H9 (cell line): ENCODE measurements around the gene IQUB. TPM values are rescaled to one million over a fixed set of nuclear protein-coding genes. Genes with fewer than 3 reads are reported as not detected.
A peak's percentile ranks its signal among the peaks of the same experiment; 100 is the strongest.

ENCODE experiments used
- DNase-seq: peaks from one replicate; pipeline ENCODE4 v3.0.0-alpha.2; 2017
- H2AFZ ChIP-seq: one replicate; pipeline ENCODE4 v1.6.1; 2013; ENCODE audit warnings: mild to moderate bottlenecking, low read length, control low read depth, moderate library complexity
- H2AK5ac ChIP-seq: 2 replicates; pipeline ENCODE4 v1.6.1; 2013; ENCODE audit warnings: low read length, control low read depth, mixed read lengths; ENCODE audit not compliant: insufficient read length
- H2BK120ac ChIP-seq: one replicate; pipeline ENCODE4 v1.6.1; 2013; ENCODE audit warnings: low read depth, mild to moderate bottlenecking, low read length, control low read depth, inconsistent platforms; ENCODE audit not compliant: poor library complexity, severe bottlenecking
- H2BK12ac ChIP-seq: 2 replicates; pipeline ENCODE4 v1.6.1; 2013; ENCODE audit warnings: low read length, control low read depth, mixed read lengths, low read depth; ENCODE audit not compliant: insufficient read length
- H2BK15ac ChIP-seq: 2 replicates; pipeline ENCODE4 v1.6.1; 2013; ENCODE audit warnings: low read depth, low read length, control low read depth
- H2BK20ac ChIP-seq: one replicate; pipeline ENCODE4 v1.6.1; 2013; ENCODE audit warnings: low read depth, mild to moderate bottlenecking, low read length, control low read depth, inconsistent platforms; ENCODE audit not compliant: poor library complexity, severe bottlenecking
- H2BK5ac ChIP-seq: 2 replicates; pipeline ENCODE4 v1.6.1; 2013; ENCODE audit warnings: low read length, control low read depth, mixed read lengths; ENCODE audit not compliant: insufficient read length
- H3K14ac ChIP-seq: 2 replicates; pipeline ENCODE4 v1.6.1; 2013; ENCODE audit warnings: low read length, control low read depth; ENCODE audit not compliant: insufficient read depth
- H3K18ac ChIP-seq: 2 replicates; pipeline ENCODE4 v1.6.1; 2013; ENCODE audit warnings: low read depth, mild to moderate bottlenecking, mixed read lengths, low read length, control low read depth; ENCODE audit not compliant: insufficient read length
- H3K23ac ChIP-seq: 2 replicates; pipeline ENCODE4 v1.6.1; 2013; ENCODE audit warnings: low read length, control low read depth, mixed read lengths, low read depth; ENCODE audit not compliant: insufficient read length
- H3K23me2 ChIP-seq: 2 replicates; pipeline ENCODE4 v1.6.1; 2013; ENCODE audit warnings: low read depth, mild to moderate bottlenecking, mixed read lengths, low read length, control low read depth; ENCODE audit not compliant: insufficient read length, poor library complexity, severe bottlenecking
- H3K27ac ChIP-seq: 2 replicates; pipeline ENCODE4 v1.5.1; 2013; ENCODE audit warnings: low read length, control low read depth, mixed read lengths, low read depth; ENCODE audit not compliant: insufficient read length
- H3K27me3 ChIP-seq: 2 replicates; pipeline ENCODE4 v1.6.1; 2013; ENCODE audit warnings: low read length, control low read depth, inconsistent platforms; ENCODE audit not compliant: insufficient read depth
- H3K4ac ChIP-seq: 2 replicates; pipeline ENCODE4 v1.6.1; 2013; ENCODE audit warnings: low read depth, mild to moderate bottlenecking, control low read depth, inconsistent platforms, low read length, moderate library complexity
- H3K4me1 ChIP-seq: 2 replicates; pipeline ENCODE4 v1.6.1; 2013; ENCODE audit warnings: low read length, control low read depth, inconsistent platforms; ENCODE audit not compliant: insufficient read depth
- H3K4me2 ChIP-seq: 2 replicates; pipeline ENCODE4 v1.6.1; 2013; ENCODE audit warnings: low read length, control low read depth, mixed read lengths; ENCODE audit not compliant: insufficient read length, insufficient read depth
- H3K56ac ChIP-seq: 2 replicates; pipeline ENCODE4 v1.6.1; 2013; ENCODE audit warnings: low read depth, mild to moderate bottlenecking, mixed read lengths, low read length, control low read depth; ENCODE audit not compliant: insufficient read length
- H3K79me1 ChIP-seq: 2 replicates; pipeline ENCODE4 v1.6.1; 2013; ENCODE audit warnings: low read depth, mild to moderate bottlenecking, moderate library complexity, low read length, control low read depth, inconsistent platforms; ENCODE audit not compliant: insufficient read depth, poor library complexity, severe bottlenecking
- H3K79me2 ChIP-seq: 2 replicates; pipeline ENCODE4 v1.6.1; 2013; ENCODE audit warnings: low read length, control low read depth, inconsistent platforms; ENCODE audit not compliant: insufficient read depth
- H3K9ac ChIP-seq: 2 replicates; pipeline ENCODE4 v1.6.1; 2013; ENCODE audit warnings: low read length, control low read depth, mixed read lengths; ENCODE audit not compliant: insufficient read length; ENCODE audit errors: extremely low read depth
- H3K9me3 ChIP-seq: one replicate; pipeline ENCODE4 v1.6.1; 2013; ENCODE audit warnings: low read depth, low read length, inconsistent platforms; ENCODE audit not compliant: control insufficient read depth
- H3T11ph ChIP-seq: one replicate; pipeline ENCODE4 v1.6.1; 2013; ENCODE audit warnings: mild to moderate bottlenecking, low read length, control low read depth, inconsistent platforms
- H4K20me1 ChIP-seq: one replicate; pipeline ENCODE4 v1.6.1; 2013; ENCODE audit not compliant: control insufficient read depth, insufficient read length, insufficient read depth
- H4K5ac ChIP-seq: 2 replicates; pipeline ENCODE4 v1.6.1; 2013; ENCODE audit warnings: low read depth, mild to moderate bottlenecking, mixed read lengths, low read length, control low read depth; ENCODE audit not compliant: insufficient read length
- H4K8ac ChIP-seq: replicated peaks from 2 replicates; pipeline ENCODE4 v1.6.1; 2013; ENCODE audit warnings: low read length, control low read depth, mixed read lengths, low read depth; ENCODE audit not compliant: insufficient read length
- H4K91ac ChIP-seq: 2 replicates; pipeline ENCODE4 v1.6.1; 2013; ENCODE audit warnings: low read depth, mild to moderate bottlenecking, moderate library complexity, mixed read lengths, low read length, control low read depth; ENCODE audit not compliant: insufficient read length
- H3K27ac Mint-ChIP-seq, 3 experiments: 2 replicates in 2 of 3; 3 replicates in 1 of 3; pipeline ENCODE4 v1.8.0; 2020 to 2021; ENCODE audit warnings: mixed read lengths in 3 of 3, mild to moderate bottlenecking in 1 of 3, moderate library complexity in 1 of 3
- H3K27me3 Mint-ChIP-seq: 2 replicates; pipeline ENCODE4 v1.8.0; 2021; ENCODE audit warnings: low read depth, mild to moderate bottlenecking, moderate library complexity, mixed read lengths
- H3K36me3 Mint-ChIP-seq, 3 experiments: 2 replicates in 2 of 3; 3 replicates in 1 of 3; pipeline ENCODE4 v1.8.0; 2020 to 2021; ENCODE audit warnings: low read depth in 3 of 3, mixed read lengths in 3 of 3; ENCODE audit not compliant: insufficient read depth in 1 of 3
- H3K4me1 Mint-ChIP-seq, 2 experiments: 2 replicates each; pipeline ENCODE4 v1.8.0; 2020; ENCODE audit warnings: mixed read lengths in 2 of 2
- H3K4me3 Mint-ChIP-seq, 2 experiments: 2 replicates in 1 of 2; 3 replicates in 1 of 2; pipeline ENCODE4 v1.8.0; 2020 to 2021; ENCODE audit warnings: mild to moderate bottlenecking in 2 of 2, mixed read lengths in 2 of 2, moderate library complexity in 1 of 2
- H3K9me3 Mint-ChIP-seq, 2 experiments: 2 replicates in 1 of 2; 3 replicates in 1 of 2; pipeline ENCODE4 v1.8.0; 2020; ENCODE audit warnings: mild to moderate bottlenecking in 2 of 2, mixed read lengths in 2 of 2, moderate library complexity in 1 of 2
- CTCF ChIP-seq: fragments of 200-600 bp; sonication (generic); conservative IDR thresholded peaks from 3 replicates; pipeline ENCODE4 v1.8.0; 2021; ENCODE audit warnings: antibody characterized with exemption, mild to moderate bottlenecking
- WGBS: extraction: QIAGEN DNeasy Blood & Tissue Kit; methylation state at CpG from one replicate; pipeline ENCODE4 v1.1.7; 2013; ENCODE audit warnings: missing lambda C conversion rate, low lambda C conversion rate, mixed read lengths; ENCODE audit not compliant: insufficient read length; ENCODE audit errors: extremely low coverage; 5-methylcytosine and 5-hydroxymethylcytosine counted together
- total RNA-seq: library from RNA; stranded (reverse); gene quantifications from 2 replicates; pipeline ENCODE4 v1.2.1, GENCODE V29; 2021

The IQUB gene
- total RNA-seq, 1 experiment from 2014 or later, result 0.28 TPM

GRCh38 chr7:123437447-123437995 lies 96.9 kb downstream of the IQUB start:
- Histone ChIP-seq H4K8ac (no peak overlapping the region), H3K4ac (no peak overlapping the region)

More at GRCh38 chr7:123437447-123437995, 96.9 kb downstream of the IQUB start:
- H3K36me3 Mint-ChIP-seq, result peaks cover 0 to 7% (median 4%) of the 10 kb centered on the region in 3 experiments; a peak in 2 of 7 replicates
- Histone ChIP-seq H3K14ac (no peak overlapping the region), H3K9ac (no peak overlapping the region), H4K91ac (no peak overlapping the region), H2AK5ac (no peak overlapping the region), H3K79me1 (no peaks in the 10 kb centered on the region), H2AFZ (no peak overlapping the region), H2BK120ac (no peak overlapping the region), H4K5ac (no peak overlapping the region), H3K18ac (no peak overlapping the region), H3K23me2 (no peaks in the 10 kb centered on the region), H3K79me2 (no peaks in the 10 kb centered on the region), H3K27me3 (no peaks in the 10 kb centered on the region), H4K20me1 (no peaks in the 10 kb centered on the region), H3K4me1 (peaks cover 5% of the 10 kb centered on the region; the same call in 1 of the 2 replicates), H3K27ac (no peak overlapping the region), H3K23ac (no peak overlapping the region), H2BK15ac (no peak overlapping the region), H2BK5ac (no peak overlapping the region), H2BK12ac (no peak overlapping the region), H3K4me2 (no peak overlapping the region), H3T11ph (no peak overlapping the region), H3K9me3 (no peaks in the 10 kb centered on the region), H3K56ac (no peak overlapping the region), H2BK20ac (no peak overlapping the region)
- H3K4me3 Mint-ChIP-seq, result no peak overlapping the region
- DNase-seq, result peak; percentile 34
- TF ChIP-seq CTCF, result peak; percentile 17; the same call in 1 of the 3 replicates
- H3K27me3 Mint-ChIP-seq, result no peaks in the 10 kb centered on the region
- no CpG with 5 or more reads among the region's 2 CpGs for WGBS
- 0 out of 7 replicates have a peak overlapping the region, but pooled peaks of 1 of the 3 experiments have one; percentile 54 for H3K27ac Mint-ChIP-seq
- H3K4me1 Mint-ChIP-seq, result peaks cover 34 to 40% of the 10 kb centered on the region in 2 experiments
- peaks cover 0 to 2% of the 10 kb centered on the region in 2 experiments; a peak in 3 of 5 replicates for H3K9me3 Mint-ChIP-seq
